OCI-LY1 (cell line): ENCODE data around the gene SLC25A51.

Experiments used
- EZH2 ChIP-seq: fragments of 200-600 bp; sonication (generic), shearing (Covaris generic); IDR thresholded peaks from 2 replicates; pipeline ENCODE4 v1.8.0; 2017; ENCODE audit warnings: borderline replicate concordance, mixed run types, mild to moderate bottlenecking, antibody characterized with exemption, low read length, moderate library complexity, mixed read lengths
- TF ChIP-seq, protein P1 (sequence below): fragments of 200-600 bp; sonication (generic), shearing (Covaris generic); IDR thresholded peaks from 2 replicates; pipeline ENCODE4 v1.5.1; 2017; ENCODE audit warnings: mild to moderate bottlenecking, antibody characterized with exemption, low read length, moderate library complexity, mixed read lengths

DNA sequence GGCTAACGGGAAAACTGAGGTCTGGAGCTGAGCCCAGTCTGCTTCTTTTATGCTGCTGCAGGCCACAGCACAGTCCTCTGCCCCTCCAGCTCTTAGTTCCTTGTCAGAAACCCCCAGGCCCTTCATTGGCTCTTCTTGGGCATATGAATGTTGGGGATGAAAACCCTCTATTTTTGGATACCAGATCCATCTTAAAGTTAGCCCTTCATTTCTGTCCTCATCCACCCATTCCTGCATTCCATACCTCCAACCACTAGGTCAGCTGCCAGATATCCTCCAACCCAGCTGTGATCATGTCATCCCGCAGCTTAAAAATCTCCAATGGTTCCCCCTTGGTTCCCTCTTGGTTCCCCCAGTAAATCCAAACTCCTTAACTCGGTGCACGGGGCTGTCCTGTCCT, 1.8 kb upstream of the SLC25A51 start:
- TF ChIP-seq, protein P1, sequence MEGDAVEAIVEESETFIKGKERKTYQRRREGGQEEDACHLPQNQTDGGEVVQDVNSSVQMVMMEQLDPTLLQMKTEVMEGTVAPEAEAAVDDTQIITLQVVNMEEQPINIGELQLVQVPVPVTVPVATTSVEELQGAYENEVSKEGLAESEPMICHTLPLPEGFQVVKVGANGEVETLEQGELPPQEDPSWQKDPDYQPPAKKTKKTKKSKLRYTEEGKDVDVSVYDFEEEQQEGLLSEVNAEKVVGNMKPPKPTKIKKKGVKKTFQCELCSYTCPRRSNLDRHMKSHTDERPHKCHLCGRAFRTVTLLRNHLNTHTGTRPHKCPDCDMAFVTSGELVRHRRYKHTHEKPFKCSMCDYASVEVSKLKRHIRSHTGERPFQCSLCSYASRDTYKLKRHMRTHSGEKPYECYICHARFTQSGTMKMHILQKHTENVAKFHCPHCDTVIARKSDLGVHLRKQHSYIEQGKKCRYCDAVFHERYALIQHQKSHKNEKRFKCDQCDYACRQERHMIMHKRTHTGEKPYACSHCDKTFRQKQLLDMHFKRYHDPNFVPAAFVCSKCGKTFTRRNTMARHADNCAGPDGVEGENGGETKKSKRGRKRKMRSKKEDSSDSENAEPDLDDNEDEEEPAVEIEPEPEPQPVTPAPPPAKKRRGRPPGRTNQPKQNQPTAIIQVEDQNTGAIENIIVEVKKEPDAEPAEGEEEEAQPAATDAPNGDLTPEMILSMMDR, result no peak
- TF ChIP-seq EZH2, result no peak
